Measurements from ENCODE around the gene ADGRE3. TPM values are rescaled to one million over a fixed set of nuclear protein-coding genes. Genes with fewer than 3 reads are reported as not detected.
A peak's percentile ranks its signal among the peaks of the same experiment; 100 is the strongest.

ADGRE3 gene
- total RNA-seq, 1 experiment from 2014 or later, result not detected

DNA sequence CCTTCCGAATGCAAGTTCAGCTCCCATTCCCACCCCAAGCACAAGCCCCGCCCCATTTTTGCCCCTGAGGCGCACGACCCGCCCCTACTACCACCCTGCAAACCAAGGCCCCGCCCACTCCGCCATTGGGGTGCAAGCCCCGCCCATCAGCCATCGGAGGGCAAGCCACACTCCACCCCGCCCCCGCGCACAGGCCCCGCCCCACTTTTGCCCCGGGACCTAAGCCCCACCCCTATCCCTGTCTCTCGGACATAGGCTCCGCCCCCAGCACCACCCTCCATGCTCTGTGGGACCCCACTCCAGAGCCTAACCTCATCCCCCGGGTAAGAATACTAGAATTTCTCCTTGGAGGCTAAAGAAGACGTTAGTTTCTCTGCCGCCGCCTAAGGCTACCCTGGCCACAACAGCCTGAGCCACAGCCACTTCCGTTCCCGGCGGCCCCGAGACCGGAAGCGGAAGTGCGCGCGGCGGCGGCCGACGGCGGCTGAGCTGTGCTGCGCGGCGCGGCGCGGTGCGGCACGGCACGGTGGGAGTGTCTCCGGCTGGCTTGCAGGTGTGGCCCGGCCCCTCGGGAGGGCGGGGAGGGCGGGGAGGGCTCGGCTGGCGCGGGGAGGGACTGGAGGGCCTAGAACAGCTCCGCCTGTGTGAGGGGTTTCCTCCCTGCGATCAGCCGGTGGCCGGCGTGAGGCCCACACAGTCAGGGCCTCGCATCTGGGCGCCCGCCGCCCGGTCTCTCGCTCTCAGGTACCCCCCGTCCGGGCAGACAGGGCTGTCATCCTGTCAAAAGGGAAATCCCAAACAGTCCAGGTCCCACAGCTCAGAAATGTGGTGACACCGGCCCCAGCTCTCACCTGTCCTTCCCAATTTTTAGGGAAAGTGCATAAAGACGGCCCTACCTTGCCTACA lies 15.2 kb upstream of the ADGRE3 start, which contains the start of gene ZNF333:
TSS of gene ZNF333 (plus strand) at position 451 of the 906 bp plus-strand sequence. CDS start 3,444 bp downstream, outside the sequence.
- Histone ChIP-seq H3K9me3 (ENCODE audit: low read length) (no peaks in the 10 kb centered on the region), H3K4me1 (ENCODE audit: insufficient read depth, low read length) (peaks cover 7% of the 10 kb centered on the region; the same call in 1 of the 2 replicates), H3K27ac (ENCODE audit: low read length) (peak within 1 kb of the TSS; percentile 88), H3K4me3 (ENCODE audit: low read length) (peak within 1 kb of the TSS; percentile 96), H3K4me2 (ENCODE audit: low read length) (peak within 1 kb of the TSS; percentile 86), H3K79me2 (ENCODE audit: low read length) (peaks cover 4% of the 10 kb centered on the region; the same call in 1 of the 2 replicates), H3K27me3 (ENCODE audit: low read length) (no peaks in the 10 kb centered on the region), H4K20me1 (ENCODE audit: low read length) (no peaks in the 10 kb centered on the region), H2AFZ (ENCODE audit: low read length) (peak within 1 kb of the TSS; percentile 96), H3F3A (ENCODE audit: low read length, unreplicated experiment) (peaks cover 4% of the 10 kb centered on the region), H3K9ac (ENCODE audit: low read length) (peak within 1 kb of the TSS; percentile 91), H3K9me2 (replicated peaks; ENCODE audit: low read length) (no peaks in the 10 kb centered on the region), H3K36me3 (ENCODE audit: low read depth, low read length) (no peaks in the 10 kb centered on the region)
- DNase-seq, result peak; percentile 90
- no TSS peak for BruUV-seq (replicated peaks)
- no peak for TF ChIP-seq EZH2 (IDR thresholded peaks at IDR 0.05; ENCODE audit: low read length, unreplicated experiment)
- CTCF ChIA-PET, result interaction anchor here (1.0 kb wide), 1 partner anchor 116 kb away, joined by 8 read pairs; no protein-coding TSS in a partner anchor
- intact Hi-C loops (cut with micrococcal nuclease), result no loop called here
- peak; percentile 96 for ATAC-seq
- POLR2A ChIA-PET (ENCODE audit: unreplicated experiment), result interaction anchor here (0.5 to 1.0 kb wide), 6 partner anchors 116 to 762 kb away, joined by 3 to 10 read pairs (median 4); partner anchors contain the start of gene PTGER1

DNA sequence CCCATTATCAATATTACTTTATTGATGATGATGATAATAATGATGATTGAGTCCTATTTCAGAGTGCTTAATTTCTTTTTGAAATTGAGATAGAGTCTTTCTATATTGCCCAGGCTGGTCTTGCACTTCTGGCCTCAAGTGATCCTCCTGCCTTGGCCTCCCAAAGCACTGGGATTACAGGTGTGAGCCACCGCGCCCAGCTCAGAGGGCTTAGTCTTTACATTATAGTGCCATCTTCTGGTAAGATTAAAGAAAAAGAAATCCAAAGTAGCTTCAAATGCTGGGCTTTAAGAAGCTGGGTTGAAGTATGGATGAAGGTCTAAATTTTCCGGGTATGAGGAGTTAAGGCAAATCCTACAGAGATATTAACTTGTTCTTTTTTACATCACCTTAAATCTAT lies 11.8 kb upstream of the ADGRE3 start:
- no peak overlapping the region for H3K27ac ChIP-seq (ENCODE audit: low read length)
- H4K20me1 ChIP-seq (ENCODE audit: low read length), result no peaks in the 10 kb centered on the region
- H3K79me2 ChIP-seq (ENCODE audit: low read length), result peaks cover 4% of the 10 kb centered on the region; the same call in 1 of the 2 replicates
- ChIA-PET CTCF (interaction anchor here (0.6 to 3.4 kb wide), 5 partner anchors 10 to 550 kb away, joined by 3 to 147 read pairs (median 4); partner anchors contain the start of genes ASF1B and NDUFB7), POLR2A (ENCODE audit: unreplicated experiment) (interaction anchor here (0.5 kb wide), 1 partner anchor 115 kb away, joined by 3 read pairs; the partner anchor contains the start of gene NDUFB7)
- no peak overlapping the region for H3K4me2 ChIP-seq (ENCODE audit: low read length)
- H3K36me3 ChIP-seq (ENCODE audit: low read depth, low read length), result no peaks in the 10 kb centered on the region
- peaks cover 4% of the 10 kb centered on the region for H3F3A ChIP-seq (ENCODE audit: low read length, unreplicated experiment)
- H2AFZ ChIP-seq (ENCODE audit: low read length), result no peak overlapping the region
- ATAC-seq (no peak), DNase-seq (peak; percentile 62)
- intact Hi-C loops (cut with micrococcal nuclease), result loop anchor here (1.0 kb wide), 1 partner anchor 112 kb away; no protein-coding TSS in a partner anchor
- H3K4me1 ChIP-seq (ENCODE audit: insufficient read depth, low read length), result peaks cover 7% of the 10 kb centered on the region; the same call in 1 of the 2 replicates
- TF ChIP-seq, protein P1, sequence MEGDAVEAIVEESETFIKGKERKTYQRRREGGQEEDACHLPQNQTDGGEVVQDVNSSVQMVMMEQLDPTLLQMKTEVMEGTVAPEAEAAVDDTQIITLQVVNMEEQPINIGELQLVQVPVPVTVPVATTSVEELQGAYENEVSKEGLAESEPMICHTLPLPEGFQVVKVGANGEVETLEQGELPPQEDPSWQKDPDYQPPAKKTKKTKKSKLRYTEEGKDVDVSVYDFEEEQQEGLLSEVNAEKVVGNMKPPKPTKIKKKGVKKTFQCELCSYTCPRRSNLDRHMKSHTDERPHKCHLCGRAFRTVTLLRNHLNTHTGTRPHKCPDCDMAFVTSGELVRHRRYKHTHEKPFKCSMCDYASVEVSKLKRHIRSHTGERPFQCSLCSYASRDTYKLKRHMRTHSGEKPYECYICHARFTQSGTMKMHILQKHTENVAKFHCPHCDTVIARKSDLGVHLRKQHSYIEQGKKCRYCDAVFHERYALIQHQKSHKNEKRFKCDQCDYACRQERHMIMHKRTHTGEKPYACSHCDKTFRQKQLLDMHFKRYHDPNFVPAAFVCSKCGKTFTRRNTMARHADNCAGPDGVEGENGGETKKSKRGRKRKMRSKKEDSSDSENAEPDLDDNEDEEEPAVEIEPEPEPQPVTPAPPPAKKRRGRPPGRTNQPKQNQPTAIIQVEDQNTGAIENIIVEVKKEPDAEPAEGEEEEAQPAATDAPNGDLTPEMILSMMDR (conservative IDR thresholded peaks at IDR 0.05; ENCODE audit: low read depth, low read length), result peak; percentile 68; the same call in 1 of the 2 replicates
- TF ChIP-seq EZH2 (IDR thresholded peaks at IDR 0.05; ENCODE audit: low read length, unreplicated experiment), result no peak
- no peaks in the 10 kb centered on the region for H3K9me3 ChIP-seq (ENCODE audit: low read length)
- no TSS peak for BruUV-seq (replicated peaks)
- no peak overlapping the region for H3K4me3 ChIP-seq (ENCODE audit: low read length)
- H3K9me2 ChIP-seq (replicated peaks; ENCODE audit: low read length), result no peaks in the 10 kb centered on the region
- peaks cover 14% of the 10 kb centered on the region; the same call in 1 of the 2 replicates for H3K27me3 ChIP-seq (ENCODE audit: low read length)
- H3K9ac ChIP-seq (ENCODE audit: low read length), result no peak overlapping the region

DNA sequence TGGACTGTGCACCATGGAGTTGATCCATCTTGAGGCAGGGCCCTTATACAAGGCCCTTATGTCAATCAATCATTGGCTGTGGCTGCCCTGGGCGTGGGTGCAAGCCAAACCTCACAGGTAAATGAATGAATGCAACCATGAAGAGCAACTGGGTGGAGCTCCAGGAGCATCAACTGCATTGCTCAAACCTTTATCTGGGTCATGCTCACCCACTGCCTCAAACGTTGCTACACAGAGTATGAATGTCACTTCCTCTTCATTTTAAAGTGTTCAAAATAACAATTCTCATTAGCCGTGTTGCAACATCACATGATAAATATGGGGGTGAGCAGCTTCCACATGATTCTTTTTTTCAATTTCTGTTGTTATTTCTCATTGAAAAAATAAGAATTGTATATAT lies 8.8 kb upstream of the ADGRE3 start:
- Histone ChIP-seq H3K27ac (ENCODE audit: low read length) (no peak overlapping the region), H3F3A (ENCODE audit: low read length, unreplicated experiment) (no peaks in the 10 kb centered on the region), H3K9ac (ENCODE audit: low read length) (no peak overlapping the region), H2AFZ (ENCODE audit: low read length) (no peak overlapping the region), H3K79me2 (ENCODE audit: low read length) (no peaks in the 10 kb centered on the region), H3K9me2 (replicated peaks; ENCODE audit: low read length) (no peaks in the 10 kb centered on the region), H3K9me3 (ENCODE audit: low read length) (no peaks in the 10 kb centered on the region), H3K36me3 (ENCODE audit: low read depth, low read length) (no peaks in the 10 kb centered on the region), H3K4me2 (ENCODE audit: low read length) (no peak overlapping the region), H3K4me1 (ENCODE audit: insufficient read depth, low read length) (no peaks in the 10 kb centered on the region), H4K20me1 (ENCODE audit: low read length) (no peaks in the 10 kb centered on the region), H3K27me3 (ENCODE audit: low read length) (peaks cover 17% of the 10 kb centered on the region), H3K4me3 (ENCODE audit: low read length) (no peak overlapping the region)
- TF ChIP-seq EZH2 (IDR thresholded peaks at IDR 0.05; ENCODE audit: low read length, unreplicated experiment) (no peak), EZH2phosphoT487 (IDR thresholded peaks at IDR 0.05; ENCODE audit: borderline replicate concordance, low read length) (no peak)
- TF ChIP-seq, protein P1 (conservative IDR thresholded peaks at IDR 0.05; ENCODE audit: low read depth, low read length), result no peak
- intact Hi-C loops (cut with micrococcal nuclease), result no loop called here
- ATAC-seq (no peak), DNase-seq (no peak)
- POLR2A ChIA-PET (ENCODE audit: unreplicated experiment), result no interaction called here
- BruUV-seq (replicated peaks), result no TSS peak
- CTCF ChIA-PET, result no interaction called here
